ENCODE data around the gene KHK. TPM values are rescaled to one million over a fixed set of nuclear protein-coding genes. Genes with fewer than 3 reads are reported as not detected.
A peak's percentile ranks its signal among the peaks of the same experiment; 100 is the strongest.

KHK gene
- total RNA-seq, result 0.21 and 0.24 TPM in 2 replicates
- polyA plus RNA-seq (2012), result 0.91 TPM

DNA sequence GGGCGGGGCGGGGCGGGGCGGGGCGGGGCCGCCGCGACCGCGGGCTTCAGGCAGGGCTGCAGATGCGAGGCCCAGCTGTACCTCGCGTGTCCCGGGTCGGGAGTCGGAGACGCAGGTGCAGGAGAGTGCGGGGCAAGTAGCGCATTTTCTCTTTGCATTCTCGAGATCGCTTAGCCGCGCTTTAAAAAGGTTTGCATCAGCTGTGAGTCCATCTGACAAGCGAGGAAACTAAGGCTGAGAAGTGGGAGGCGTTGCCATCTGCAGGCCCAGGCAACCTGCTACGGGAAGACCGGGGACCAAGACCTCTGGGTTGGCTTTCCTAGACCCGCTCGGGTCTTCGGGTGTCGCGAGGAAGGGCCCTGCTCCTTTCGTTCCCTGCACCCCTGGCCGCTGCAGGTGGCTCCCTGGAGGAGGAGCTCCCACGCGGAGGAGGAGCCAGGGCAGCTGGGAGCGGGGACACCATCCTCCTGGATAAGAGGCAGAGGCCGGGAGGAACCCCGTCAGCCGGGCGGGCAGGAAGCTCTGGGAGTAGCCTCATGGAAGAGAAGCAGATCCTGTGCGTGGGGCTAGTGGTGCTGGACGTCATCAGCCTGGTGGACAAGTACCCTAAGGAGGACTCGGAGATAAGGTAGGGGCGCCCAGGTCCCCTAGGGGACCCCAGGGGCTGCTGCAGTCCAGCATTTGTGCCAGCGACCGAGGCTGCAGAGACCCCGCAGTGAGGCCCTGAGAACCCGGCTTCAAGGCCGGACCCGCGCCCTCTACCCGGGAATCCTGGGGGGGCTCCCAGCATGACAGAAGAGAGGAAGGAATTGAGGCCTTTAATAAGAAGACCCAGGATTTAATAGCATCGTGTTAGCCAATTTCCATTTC, at the start of gene KHK:
TSS of gene KHK (plus strand) at position 49 of the 870 bp plus-strand sequence. CDS start at position 537, 488 bp downstream.
- no peak for DNase-seq (ENCODE audit: low read depth)

DNA sequence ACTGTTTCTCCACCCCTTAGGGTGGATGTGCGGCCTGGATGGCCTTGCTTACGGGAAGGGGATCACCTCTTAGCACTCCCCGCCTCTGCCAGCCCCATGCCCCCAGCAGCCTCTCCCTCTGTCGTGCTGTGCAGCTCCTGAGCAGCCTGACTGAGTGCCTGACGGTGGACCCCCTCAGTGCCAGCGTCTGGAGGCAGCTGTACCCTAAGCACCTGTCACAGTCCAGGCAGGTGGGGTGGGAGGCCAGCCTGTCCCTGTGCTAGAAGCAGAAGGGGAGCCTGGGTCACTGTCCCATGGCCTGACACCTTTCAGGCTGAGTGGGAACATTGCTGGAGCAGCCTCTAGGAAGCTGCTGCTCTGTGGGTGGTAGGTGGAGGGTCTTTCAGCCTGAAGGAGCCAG, 48.6 kb upstream of the KHK start:
- no peak for DNase-seq (ENCODE audit: low read depth)

DNA sequence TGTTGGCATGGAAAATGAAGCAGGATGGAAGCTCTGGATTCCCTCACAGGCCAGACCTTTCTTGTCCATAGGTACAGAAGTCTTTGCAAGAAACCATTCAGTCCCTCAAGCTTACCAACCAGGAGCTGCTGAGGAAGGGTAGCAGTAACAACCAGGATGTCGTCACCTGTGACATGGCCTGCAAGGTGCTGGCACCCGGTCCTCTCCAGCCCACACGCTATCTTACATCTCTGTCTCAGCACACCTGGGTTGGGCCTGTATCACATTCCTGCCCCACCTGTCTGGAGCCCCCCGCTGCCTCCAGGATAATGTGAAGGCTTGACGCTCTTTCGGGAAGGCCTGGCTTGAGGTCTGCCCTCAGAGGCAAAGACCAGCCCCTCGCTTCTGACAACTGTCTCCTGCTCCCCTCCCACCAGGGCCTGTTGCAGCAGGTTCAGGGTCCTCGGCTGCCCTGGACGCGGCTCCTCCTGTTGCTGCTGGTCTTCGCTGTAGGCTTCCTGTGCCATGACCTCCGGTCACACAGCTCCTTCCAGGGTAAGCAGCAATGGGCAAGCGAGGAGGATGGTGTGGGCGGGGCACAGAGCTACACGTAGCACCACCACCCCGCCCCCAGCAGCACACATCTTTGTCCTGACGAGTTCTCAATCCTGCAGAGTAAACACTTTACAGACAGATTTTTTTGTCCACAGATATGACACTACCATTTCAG, 47.8 kb upstream of the KHK start:
- no peak for DNase-seq (ENCODE audit: low read depth)

DNA sequence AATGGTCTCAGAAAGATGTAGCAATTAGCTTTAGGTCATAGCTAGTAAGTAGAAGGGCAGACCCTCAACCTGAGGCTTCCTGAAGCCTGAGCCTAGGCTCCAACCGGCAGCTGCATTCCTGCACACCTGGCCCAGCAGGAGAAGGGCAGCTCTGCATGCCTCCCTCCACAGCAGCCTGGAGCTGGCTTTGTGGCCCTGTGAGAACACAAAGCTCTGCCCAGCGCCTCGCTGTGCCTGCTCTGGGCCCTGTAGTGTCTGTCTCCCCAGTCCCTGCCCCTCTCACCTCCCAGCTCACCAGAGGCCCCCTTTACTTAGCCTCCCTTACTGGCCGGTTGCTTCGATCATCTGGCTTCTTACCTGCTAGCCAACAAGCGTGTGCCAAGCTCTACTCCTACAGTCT, 47.1 kb upstream of the KHK start:
- no peak for DNase-seq (ENCODE audit: low read depth)

DNA sequence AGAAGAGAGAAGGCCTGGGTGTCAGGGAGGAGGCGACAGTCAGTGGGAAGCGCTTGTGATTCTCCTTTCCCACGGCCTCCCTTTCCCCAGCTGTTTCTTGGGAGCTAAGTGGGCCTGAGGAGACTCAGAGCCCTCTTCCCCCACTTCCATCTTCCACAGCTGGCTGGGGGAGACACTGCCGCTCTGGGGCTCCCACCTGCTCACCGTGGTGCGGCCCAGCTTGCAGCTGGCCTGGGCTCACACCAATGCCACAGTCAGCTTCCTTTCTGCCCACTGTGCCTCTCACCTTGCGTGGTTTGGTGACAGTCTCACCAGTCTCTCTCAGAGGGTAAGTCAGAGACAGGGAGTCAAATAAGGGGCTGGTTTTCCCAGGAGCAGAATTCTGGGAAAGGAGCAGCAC, 46.7 kb upstream of the KHK start:
- no peak for DNase-seq (ENCODE audit: low read depth)

DNA sequence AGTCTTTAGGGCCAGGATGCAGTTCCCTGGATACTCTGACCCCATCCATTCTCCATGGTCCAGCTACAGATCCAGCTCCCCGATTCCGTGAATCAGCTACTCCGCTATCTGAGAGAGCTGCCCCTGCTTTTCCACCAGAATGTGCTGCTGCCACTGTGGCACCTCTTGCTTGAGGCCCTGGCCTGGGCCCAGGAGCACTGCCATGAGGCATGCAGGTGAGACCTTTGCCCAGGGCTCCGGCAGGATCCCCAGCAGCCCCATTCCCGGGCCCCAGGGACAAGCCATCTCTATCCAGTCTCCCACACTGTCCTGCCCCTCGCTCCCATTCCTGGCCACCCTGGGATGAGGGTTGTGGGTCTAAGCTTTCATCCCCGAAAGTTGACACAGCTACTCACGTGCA, 46.3 kb upstream of the KHK start:
- DNase-seq (ENCODE audit: low read depth), result no peak

DNA sequence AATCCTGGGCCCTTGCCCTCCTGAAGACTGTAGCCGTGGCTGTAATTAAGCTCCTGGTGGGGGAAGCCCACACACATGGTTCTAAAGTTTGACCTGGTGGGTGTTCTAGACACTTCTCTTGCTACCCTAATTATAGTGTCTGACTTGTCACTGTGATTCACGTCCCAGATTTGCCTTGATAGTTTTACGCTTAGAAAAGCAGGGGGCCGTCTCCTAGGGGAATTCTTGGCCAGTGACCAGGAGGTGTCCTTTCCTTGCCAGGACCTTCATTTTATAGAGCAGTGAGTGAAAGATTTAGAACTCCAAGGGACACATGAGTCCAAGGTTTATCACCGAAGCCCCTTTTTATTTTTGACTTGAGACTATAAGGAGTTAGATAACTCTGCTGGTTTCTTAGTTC, 44.8 kb upstream of the KHK start:
- peak; percentile 62 for DNase-seq (ENCODE audit: low read depth)

DNA sequence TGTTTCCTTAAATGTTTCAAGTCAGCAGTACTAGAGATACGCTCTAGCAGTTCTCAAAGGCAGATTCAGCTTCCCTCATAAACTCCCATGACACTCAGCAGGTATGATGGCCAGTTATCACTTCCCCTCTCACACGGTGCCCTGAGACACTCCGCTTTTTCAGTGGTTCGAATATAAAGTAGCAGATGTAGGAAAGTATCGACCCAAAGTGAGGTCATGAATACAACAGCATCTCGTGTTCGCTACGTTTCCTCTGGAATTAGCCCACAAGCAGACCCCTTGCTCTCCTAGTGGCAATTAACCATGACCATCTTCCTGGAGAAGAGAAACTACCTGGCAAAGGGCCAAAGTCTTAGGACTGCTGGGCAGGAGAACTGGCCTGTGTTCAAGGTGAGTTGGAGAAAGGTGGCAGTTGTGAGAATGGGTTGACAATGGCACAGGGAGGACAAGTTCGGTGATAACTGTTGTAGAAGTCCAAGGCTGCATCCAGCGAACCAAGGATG, 44.4 kb upstream of the KHK start:
- DNase-seq (ENCODE audit: low read depth), result no peak

DNA sequence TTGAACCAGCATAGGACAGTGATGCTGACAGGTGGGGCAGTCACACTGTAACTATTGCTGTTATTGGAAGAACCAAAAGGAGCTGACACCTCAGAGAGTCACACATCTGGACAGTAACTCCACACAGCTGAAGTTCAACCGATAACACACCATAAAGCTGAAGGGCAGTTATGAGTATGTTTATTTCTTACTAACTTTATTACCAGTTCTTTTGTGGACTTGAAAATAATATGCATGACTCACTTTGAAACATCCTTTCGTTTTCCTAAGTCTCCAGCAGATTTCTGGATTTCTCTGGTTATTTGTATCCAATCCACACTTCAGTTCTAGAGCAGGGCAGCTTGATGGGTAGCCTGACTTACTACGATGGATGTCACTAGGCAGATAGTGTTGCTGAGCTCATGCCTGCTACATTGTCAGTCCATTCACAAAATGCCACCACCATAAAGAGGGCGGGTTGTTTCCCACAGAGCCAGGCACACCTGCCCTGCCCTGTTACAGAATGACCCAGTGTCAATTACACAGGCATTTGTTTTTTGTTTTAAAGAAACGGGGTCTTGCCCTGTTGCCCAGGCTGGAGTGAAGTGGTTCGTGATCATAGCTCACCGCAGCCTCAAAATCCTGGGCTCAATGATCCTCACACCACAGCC, 43.5 kb upstream of the KHK start:
- no peak for DNase-seq (ENCODE audit: low read depth)

DNA sequence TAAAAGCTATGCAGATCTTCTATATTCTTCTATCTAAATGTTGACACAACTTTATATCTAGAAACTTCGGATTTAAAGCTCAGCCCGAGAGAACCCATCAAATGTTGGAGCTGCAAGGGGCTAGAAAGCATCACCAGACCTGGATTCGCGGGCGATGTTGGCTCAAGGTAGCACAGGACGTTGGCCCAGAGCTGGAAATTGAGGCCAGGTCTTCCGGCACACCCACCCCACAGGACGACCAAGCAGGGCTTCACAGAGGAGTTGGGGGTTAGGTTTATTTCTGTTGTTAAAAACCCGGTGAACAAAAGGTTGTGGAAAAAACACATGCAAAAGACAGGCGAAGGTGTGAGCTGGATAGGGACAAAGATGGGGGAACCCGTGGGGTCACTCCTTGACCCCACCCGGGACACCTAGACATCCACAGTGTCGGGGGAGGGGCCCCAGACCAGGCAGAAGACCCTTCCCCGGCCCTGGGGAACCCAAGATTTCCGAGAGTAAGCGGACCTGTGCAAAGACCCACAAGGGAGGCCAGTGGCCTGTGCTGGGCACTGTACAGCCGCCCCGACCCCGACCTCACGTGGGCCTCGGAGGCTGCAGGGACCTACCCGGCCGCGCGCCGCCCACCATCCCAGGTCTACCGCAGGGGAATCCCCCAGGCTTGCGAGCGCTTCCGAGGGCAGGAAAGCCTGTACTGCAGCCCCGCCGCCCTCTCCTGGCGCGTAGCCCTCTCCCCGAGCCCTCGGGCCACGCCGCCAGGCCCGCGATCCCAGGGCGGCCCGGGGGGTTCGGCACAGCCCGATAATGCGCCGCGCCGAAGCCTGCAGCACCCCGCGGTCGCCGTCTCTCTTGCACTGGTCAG, 36.9 kb upstream of the KHK start:
- no peak for DNase-seq (ENCODE audit: low read depth)

DNA sequence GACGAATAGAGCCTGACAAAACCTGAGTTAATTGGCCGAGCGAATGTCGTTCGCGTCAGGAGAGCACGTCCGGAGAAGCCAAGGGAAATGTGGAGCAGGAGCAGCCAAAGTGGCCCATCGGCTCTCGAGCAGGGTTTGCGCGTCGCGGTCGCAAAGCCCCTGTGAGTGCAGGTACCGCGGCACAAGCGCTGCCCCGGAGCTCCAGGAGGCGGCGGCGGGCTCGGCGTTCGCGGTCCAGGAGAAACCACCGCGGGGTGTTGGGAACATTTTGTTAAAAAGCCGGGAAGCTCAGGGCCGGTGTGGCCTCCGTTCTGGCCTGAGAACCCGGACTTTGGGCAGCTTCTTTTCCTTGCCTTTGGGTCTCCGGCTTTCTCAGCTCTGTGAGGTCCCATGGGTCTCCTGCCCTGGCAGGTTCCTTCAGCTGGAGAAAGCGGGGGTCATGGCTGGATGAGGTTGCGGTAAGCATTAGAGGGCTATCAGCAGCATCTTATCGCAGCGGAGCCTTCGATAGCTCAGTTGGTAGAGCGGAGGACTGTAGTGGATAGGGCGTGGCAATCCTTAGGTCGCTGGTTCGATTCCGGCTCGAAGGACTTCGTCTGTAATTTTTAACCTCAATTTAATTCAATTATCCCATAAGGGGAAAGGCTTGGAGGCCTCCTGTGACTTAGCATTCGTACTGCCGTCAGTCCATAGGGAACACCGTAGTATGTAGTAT, 36.1 kb upstream of the KHK start:
- DNase-seq (ENCODE audit: low read depth), result no peak

DNA sequence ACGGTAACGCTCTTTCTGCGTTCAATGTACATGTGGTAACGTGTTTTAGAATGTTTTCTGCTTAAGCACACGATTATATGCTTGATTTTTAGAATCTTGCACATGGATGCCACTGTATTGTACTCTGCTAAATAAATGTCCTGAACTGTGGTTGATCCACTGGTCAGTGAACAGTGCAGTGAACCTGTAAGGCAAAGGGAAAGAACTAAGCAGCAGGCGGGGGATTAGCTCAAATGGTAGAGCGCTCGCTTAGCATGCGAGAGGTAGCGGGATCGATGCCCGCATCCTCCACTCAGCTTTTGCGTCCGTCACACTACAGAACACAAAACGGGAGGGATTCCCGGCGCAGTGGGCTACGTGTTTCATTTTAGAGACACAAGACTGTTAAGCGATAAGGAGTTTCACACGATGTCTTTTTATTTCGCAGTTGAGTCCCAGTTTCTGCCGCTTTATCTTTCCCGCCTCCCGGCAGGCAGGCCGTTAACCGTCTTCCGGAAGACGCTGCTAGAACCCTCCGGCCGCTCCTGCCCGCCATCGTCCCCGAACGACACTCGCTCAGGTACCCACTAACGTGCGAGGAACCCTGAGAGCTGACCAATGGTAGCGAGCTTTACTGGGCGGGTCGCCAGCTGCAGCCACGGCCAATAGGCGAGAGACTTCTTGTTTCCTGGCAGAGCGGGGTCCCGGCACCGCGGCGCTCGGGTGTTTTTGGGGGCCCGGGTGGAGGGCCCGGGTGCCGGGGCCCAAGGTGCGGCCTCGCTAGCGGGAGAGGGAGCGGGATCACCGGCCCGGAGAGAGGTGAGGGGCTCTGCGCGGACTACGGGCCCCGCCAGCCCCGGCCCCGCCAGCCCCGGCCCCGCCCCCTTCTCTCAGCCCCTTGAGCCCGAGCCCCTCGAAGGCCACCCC, 35.3 kb upstream of the KHK start, which contains the start of gene AGBL5:
TSS of gene AGBL5 (plus strand) at position 673 of the 906 bp plus-strand sequence. CDS start 1,291 bp downstream, outside the sequence.
- peak; percentile 92 for DNase-seq (ENCODE audit: low read depth)

DNA sequence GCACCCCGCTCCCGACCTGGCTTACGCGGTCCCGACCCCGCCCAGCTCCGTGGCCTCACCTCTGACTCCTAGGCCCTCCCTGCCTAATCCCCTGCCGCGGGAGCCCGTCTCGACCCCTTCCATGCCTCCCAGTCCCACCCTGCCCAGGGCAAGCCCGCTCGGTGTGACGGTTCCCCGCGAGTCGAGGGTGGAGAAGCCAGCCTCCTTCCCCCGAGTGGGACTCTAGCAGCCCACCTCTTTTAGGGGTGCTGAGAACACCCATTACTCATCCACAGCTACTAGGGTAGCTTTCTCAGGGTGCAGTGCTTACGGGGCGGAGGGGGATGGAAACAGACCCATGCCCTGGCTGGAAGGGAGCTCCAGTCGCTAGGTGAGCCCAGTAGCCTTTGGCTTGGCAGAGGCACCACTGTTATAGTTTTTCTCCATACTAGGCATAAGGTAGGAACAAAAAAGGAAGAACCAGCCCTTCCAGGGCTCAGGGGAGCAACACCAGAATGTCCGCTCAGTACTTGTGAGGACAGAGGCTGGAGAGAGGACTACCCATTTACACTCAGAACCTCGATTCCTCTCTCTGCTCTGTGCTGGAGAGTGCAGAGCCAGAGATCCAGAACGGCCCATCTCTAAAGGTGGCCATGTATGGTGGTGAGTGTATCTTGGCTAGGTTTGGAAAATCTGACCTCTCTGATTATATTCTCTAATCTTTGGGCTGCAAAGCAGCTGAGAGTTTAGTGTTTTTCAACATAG, 34.5 kb upstream of the KHK start:
- DNase-seq (ENCODE audit: low read depth), result peak; percentile 8

DNA sequence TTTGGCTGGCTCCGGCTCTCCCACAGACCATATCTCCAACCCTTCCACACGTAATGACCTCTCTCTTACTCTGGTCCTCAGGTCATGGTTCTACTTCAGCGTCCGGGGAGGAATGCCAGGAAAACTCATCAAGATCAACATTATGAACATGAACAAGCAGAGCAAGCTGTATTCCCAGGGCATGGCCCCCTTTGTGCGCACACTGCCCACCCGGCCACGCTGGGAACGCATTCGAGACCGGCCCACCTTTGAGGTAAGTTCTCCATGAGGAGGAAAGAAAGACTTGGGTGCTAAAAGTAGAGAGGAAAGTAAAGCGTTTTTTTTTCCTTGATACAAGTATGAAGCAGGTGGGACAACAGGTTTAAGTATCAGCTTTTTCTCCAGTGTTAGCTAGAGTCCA, 33.3 kb upstream of the KHK start:
- DNase-seq (ENCODE audit: low read depth), result no peak

DNA sequence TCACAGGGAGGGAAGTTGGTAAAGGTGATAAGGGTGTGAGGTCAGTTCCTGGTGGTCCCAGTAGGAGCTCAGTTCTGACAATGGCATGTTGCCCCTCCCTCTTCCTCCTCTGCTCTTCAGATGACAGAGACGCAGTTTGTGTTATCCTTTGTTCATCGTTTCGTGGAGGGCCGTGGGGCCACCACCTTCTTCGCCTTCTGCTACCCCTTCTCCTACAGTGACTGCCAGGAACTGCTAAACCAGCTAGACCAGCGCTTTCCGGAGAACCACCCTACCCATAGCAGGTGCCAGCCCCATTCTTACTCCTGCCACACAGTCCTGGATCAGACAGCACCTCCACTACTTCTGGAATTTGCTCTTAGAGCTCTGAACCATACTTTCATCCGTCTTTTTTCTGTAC, 32.8 kb upstream of the KHK start:
- DNase-seq (ENCODE audit: low read depth), result no peak

DNA sequence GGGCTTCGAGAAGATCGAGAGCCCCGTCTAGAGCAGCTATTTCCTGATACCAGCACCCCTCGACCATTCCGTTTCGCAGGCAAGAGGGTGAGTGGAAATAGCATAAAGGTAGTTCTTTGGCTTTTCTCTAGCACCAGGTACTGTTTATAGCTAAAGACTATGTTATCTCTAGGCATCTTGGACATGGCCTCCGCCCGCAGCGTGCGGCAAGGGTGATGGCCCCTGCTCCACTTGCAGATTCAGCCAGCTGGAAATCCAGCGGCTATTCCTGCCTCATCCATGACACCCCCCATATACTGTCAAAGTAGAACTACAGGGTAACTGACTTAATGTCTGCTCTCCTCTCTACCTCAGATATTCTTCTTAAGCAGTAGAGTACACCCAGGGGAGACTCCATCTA, 31.9 kb upstream of the KHK start:
- DNase-seq (ENCODE audit: low read depth), result no peak

DNA sequence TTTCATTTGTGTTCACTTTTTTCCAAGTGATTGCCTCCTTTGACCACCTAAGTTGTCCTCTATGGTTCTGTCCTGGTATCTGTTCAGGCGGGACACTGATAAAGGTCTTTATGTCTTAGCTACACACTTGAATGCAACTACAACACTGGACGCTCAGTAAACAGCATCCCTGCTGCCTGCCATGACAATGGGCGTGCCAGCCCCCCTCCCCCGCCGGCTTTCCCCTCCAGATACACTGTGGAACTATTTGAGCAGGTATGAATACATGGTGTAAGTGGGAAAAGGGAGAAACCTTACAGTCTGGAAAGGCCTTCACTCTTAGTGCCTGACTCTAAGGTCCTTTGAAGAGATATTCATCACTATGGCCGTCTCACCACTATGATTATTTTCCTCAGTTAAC, 29.4 kb upstream of the KHK start:
- DNase-seq (ENCODE audit: low read depth), result no peak

DNA sequence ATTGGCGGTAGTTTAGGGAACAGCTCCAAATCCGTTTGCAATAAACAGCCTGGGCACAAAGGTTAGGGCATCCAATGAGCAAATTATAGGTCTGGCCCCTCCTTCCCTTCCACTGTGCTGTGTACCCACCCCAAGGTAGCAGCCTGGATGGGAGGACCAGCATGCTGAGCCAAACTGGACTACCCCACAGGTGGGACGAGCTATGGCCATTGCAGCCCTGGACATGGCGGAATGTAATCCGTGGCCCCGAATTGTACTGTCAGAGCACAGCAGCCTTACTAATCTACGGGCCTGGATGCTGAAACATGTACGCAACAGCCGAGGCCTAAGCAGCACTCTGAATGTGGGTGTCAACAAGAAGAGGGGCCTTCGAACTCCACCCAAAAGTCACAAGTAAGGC, 28.4 kb upstream of the KHK start:
- DNase-seq (ENCODE audit: low read depth), result no peak

Data from myocyte (in vitro differentiated cells).